GM23338 (cell line): ENCODE results near the gene IQCK.

ENCODE experiments used
- EZH2 ChIP-seq: fragments of 200-600 bp; sonication (generic); IDR thresholded peaks from one replicate; pipeline ENCODE4 v1.8.0; 2017; ENCODE audit warnings: antibody characterized with exemption, mild to moderate bottlenecking, low read depth; ENCODE audit not compliant: unreplicated experiment
- EZH2phosphoT487 ChIP-seq: fragments of 200-600 bp; sonication (generic); IDR thresholded peaks from one replicate; pipeline ENCODE4 v1.8.1; 2018; ENCODE audit warnings: antibody characterized with exemption; ENCODE audit not compliant: unreplicated experiment
- TF ChIP-seq, protein P1 (sequence below), 2 experiments: fragments of 200-600 bp in 1 of 2; sonication (generic) in 1 of 2; conservative IDR thresholded peaks; 2 replicates each; pipeline versions ENCODE4 v1.5.1 to v1.6.1; 2016 to 2017; ENCODE audit warnings: antibody characterized with exemption in 2 of 2, low read depth in 2 of 2, mild to moderate bottlenecking in 2 of 2, moderate library complexity in 1 of 2

DNA sequence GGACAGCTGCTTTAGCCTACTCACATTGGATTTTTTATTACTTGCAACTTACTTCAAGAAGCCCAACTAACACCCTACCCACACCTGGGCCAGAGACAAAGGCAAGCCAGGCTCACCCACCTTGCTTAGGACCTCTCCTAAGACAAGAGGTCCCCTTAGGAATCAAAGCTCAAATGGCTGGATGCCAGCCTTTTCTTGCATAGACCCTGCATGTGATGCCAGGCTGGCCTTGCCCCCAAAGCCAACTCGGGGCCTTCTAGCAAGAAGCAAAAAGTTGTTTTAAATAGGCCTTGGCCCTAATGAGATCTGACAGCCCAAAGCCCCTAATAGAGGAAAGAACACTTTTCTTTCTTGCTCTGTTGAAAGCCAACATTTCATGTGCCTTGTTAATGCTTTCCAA lies 145.9 kb downstream of the IQCK start:
- TF ChIP-seq, protein P1, sequence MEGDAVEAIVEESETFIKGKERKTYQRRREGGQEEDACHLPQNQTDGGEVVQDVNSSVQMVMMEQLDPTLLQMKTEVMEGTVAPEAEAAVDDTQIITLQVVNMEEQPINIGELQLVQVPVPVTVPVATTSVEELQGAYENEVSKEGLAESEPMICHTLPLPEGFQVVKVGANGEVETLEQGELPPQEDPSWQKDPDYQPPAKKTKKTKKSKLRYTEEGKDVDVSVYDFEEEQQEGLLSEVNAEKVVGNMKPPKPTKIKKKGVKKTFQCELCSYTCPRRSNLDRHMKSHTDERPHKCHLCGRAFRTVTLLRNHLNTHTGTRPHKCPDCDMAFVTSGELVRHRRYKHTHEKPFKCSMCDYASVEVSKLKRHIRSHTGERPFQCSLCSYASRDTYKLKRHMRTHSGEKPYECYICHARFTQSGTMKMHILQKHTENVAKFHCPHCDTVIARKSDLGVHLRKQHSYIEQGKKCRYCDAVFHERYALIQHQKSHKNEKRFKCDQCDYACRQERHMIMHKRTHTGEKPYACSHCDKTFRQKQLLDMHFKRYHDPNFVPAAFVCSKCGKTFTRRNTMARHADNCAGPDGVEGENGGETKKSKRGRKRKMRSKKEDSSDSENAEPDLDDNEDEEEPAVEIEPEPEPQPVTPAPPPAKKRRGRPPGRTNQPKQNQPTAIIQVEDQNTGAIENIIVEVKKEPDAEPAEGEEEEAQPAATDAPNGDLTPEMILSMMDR (conservative IDR thresholded peaks at IDR 0.05; ENCODE audit: low read depth in 2 of 2): no peak
- TF ChIP-seq EZH2 (no peak), EZH2phosphoT487 (no peak)
